Skeletal muscle satellite cell (primary cell): ENCODE results near the gene APLNR.

Source experiments
- H3K27me3 ChIP-seq: 2 replicates; pipeline ENCODE4 v1.7.0; 2013; ENCODE audit warnings: low read length; ENCODE audit not compliant: control insufficient read depth, insufficient read depth
- H3K36me3 ChIP-seq: 2 replicates; pipeline ENCODE4 v1.7.0; 2013; ENCODE audit warnings: mild to moderate bottlenecking, control low read depth, low read length; ENCODE audit not compliant: insufficient read depth
- H3K4me1 ChIP-seq: 2 replicates; pipeline ENCODE4 v1.7.0; 2013; ENCODE audit warnings: low read length; ENCODE audit not compliant: control insufficient read depth, insufficient read depth
- H3K4me2 ChIP-seq: 2 replicates; pipeline ENCODE4 v1.7.0; 2013; ENCODE audit warnings: mild to moderate bottlenecking, low read length
- H3K4me3 ChIP-seq: 2 replicates; pipeline ENCODE4 v1.7.0; 2013; ENCODE audit warnings: low read length
- H3K9ac ChIP-seq: 2 replicates; pipeline ENCODE4 v1.7.0; 2013; ENCODE audit warnings: mild to moderate bottlenecking, low read depth, low read length, moderate library complexity
- H3K9me3 ChIP-seq: replicated peaks from 2 replicates; pipeline ENCODE4 v1.7.0; 2013; ENCODE audit warnings: mild to moderate bottlenecking, control low read depth, low read length

APLNR gene

GRCh38 chr11:57273448-57274058, 36.5 kb upstream of the APLNR start:
- peaks cover 18% of the 10 kb centered on the region for H3K27me3 ChIP-seq
- H3K9ac ChIP-seq: no peak overlapping the region
- no peak overlapping the region for H3K4me2 ChIP-seq
- H3K9me3 ChIP-seq: no peaks in the 10 kb centered on the region
- no peaks in the 10 kb centered on the region for H3K36me3 ChIP-seq
- H3K4me1 ChIP-seq: peaks cover 14% of the 10 kb centered on the region
- H3K4me3 ChIP-seq: no peak overlapping the region

GRCh38 chr11:57269571-57270021, 32.5 kb upstream of the APLNR start:
- H3K27me3 ChIP-seq: peaks cover 22% of the 10 kb centered on the region
- H3K4me2 ChIP-seq: no peak overlapping the region
- no peak overlapping the region for H3K4me3 ChIP-seq
- H3K9ac ChIP-seq: no peak overlapping the region
- no peaks in the 10 kb centered on the region for H3K9me3 ChIP-seq
- no peaks in the 10 kb centered on the region for H3K36me3 ChIP-seq
- no peaks in the 10 kb centered on the region for H3K4me1 ChIP-seq

GRCh38 chr11:57266157-57266556, 29.1 kb upstream of the APLNR start:
- H3K9me3 ChIP-seq: no peaks in the 10 kb centered on the region
- no peak overlapping the region for H3K4me3 ChIP-seq
- peaks cover 22% of the 10 kb centered on the region for H3K27me3 ChIP-seq
- no peaks in the 10 kb centered on the region for H3K36me3 ChIP-seq
- no peak overlapping the region for H3K9ac ChIP-seq
- H3K4me1 ChIP-seq: no peaks in the 10 kb centered on the region
- H3K4me2 ChIP-seq: no peak overlapping the region

- H3K4me2 ChIP-seq: no peak overlapping the region
These were observed 26.3 kb upstream of the APLNR start for GRCh38 chr11:57263351-57263750.

GRCh38 chr11:57262157-57262556, 25.1 kb upstream of the APLNR start:
- H3K4me3 ChIP-seq: no peak overlapping the region
- H3K4me2 ChIP-seq: no peak overlapping the region
- no peaks in the 10 kb centered on the region for H3K4me1 ChIP-seq
- peaks cover 4% of the 10 kb centered on the region for H3K27me3 ChIP-seq
- H3K36me3 ChIP-seq: no peaks in the 10 kb centered on the region
- H3K9me3 ChIP-seq: no peaks in the 10 kb centered on the region
- H3K9ac ChIP-seq: no peak overlapping the region

More at GRCh38 chr11:57263351-57263750, 26.3 kb upstream of the APLNR start:
- H3K9ac ChIP-seq: no peak overlapping the region
- no peaks in the 10 kb centered on the region for H3K36me3 ChIP-seq
- H3K9me3 ChIP-seq: no peaks in the 10 kb centered on the region
- H3K27me3 ChIP-seq: peaks cover 7% of the 10 kb centered on the region
- H3K4me1 ChIP-seq: no peaks in the 10 kb centered on the region
- no peak overlapping the region for H3K4me3 ChIP-seq

GRCh38 chr11:57260937-57261783, 24.1 kb upstream of the APLNR start:
- no peaks in the 10 kb centered on the region for H3K9me3 ChIP-seq
- no peaks in the 10 kb centered on the region for H3K4me1 ChIP-seq
- H3K36me3 ChIP-seq: no peaks in the 10 kb centered on the region
- H3K27me3 ChIP-seq: peaks cover 4% of the 10 kb centered on the region
- H3K9ac ChIP-seq: no peak overlapping the region
- H3K4me2 ChIP-seq: no peak overlapping the region
- H3K4me3 ChIP-seq: no peak overlapping the region

- no peaks in the 10 kb centered on the region for H3K9me3 ChIP-seq
- H3K9ac ChIP-seq: no peak overlapping the region
- H3K4me1 ChIP-seq: peaks cover 2% of the 10 kb centered on the region
- H3K27me3 ChIP-seq: peaks cover 8% of the 10 kb centered on the region
- no peaks in the 10 kb centered on the region for H3K36me3 ChIP-seq
- H3K4me2 ChIP-seq: no peak overlapping the region
- H3K4me3 ChIP-seq: no peak overlapping the region
These were observed 19.1 kb upstream of the APLNR start for GRCh38 chr11:57256119-57256518.

- Histone ChIP-seq H3K36me3 (no peaks in the 10 kb centered on the region), H3K4me3 (no peak overlapping the region), H3K27me3 (peaks cover 10% of the 10 kb centered on the region), H3K4me2 (no peak overlapping the region), H3K9ac (no peak overlapping the region), H3K4me1 (peaks cover 2% of the 10 kb centered on the region), H3K9me3 (no peaks in the 10 kb centered on the region)
These were observed 18.6 kb upstream of the APLNR start for GRCh38 chr11:57255618-57256017.

- Histone ChIP-seq H3K4me1 (peaks cover 2% of the 10 kb centered on the region), H3K9ac (no peak overlapping the region), H3K36me3 (no peaks in the 10 kb centered on the region), H3K27me3 (peaks cover 7% of the 10 kb centered on the region), H3K9me3 (no peaks in the 10 kb centered on the region), H3K4me3 (no peak overlapping the region), H3K4me2 (no peak overlapping the region)
These were observed 17.6 kb upstream of the APLNR start for GRCh38 chr11:57254631-57255030.

- Histone ChIP-seq H3K4me3 (no peak overlapping the region), H3K9me3 (no peaks in the 10 kb centered on the region), H3K36me3 (no peaks in the 10 kb centered on the region), H3K27me3 (peaks cover 7% of the 10 kb centered on the region), H3K4me1 (peaks cover 8% of the 10 kb centered on the region), H3K4me2 (no peak overlapping the region), H3K9ac (no peak overlapping the region)
These were observed 14.5 kb upstream of the APLNR start for GRCh38 chr11:57251491-57252104.

GRCh38 chr11:57251037-57251436, 14.0 kb upstream of the APLNR start:
- peaks cover 8% of the 10 kb centered on the region for H3K4me1 ChIP-seq
- H3K9me3 ChIP-seq: no peaks in the 10 kb centered on the region
- H3K4me3 ChIP-seq: no peak overlapping the region
- no peak overlapping the region for H3K4me2 ChIP-seq
- no peak overlapping the region for H3K9ac ChIP-seq
- peaks cover 7% of the 10 kb centered on the region for H3K27me3 ChIP-seq
- H3K36me3 ChIP-seq: no peaks in the 10 kb centered on the region
